ENCODE data around the gene ZNF319. TPM values are rescaled to one million over a fixed set of nuclear protein-coding genes. Genes with fewer than 3 reads are reported as not detected.

ZNF319 gene
- total RNA-seq (13.2 TPM), polyA plus RNA-seq (1 to 10 TPM; 2.6 to 7.2 (median 5.0) TPM)

- H3K4me3 ChIP-seq (ENCODE audit: low read depth, low read length), result peak within 1 kb of the TSS; percentile 77
- H3K4me1 Mint-ChIP-seq, result peaks cover 16 to 78% (median 39%) of the 10 kb centered on the region in 4 donors
- DNase-seq, result peak in 2 of 3 donors; percentile 28 to 42
Observed at GRCh38 chr16:57999971-58000705, at the start of gene ZNF319. Gene ZNF319 (minus strand): TSS chr16:58000672. CDS start chr16:57998265, 2,407 bp downstream.

GRCh38 chr16:58049232-58050185 is 49.0 kb upstream of the ZNF319 start:
- Mint-ChIP-seq H3K4me3 (no peak overlapping the region), H3K27ac (no peak overlapping the region), H3K4me1 (no peaks in the 10 kb centered on the region), H3K9me3 (no peaks in the 10 kb centered on the region), H3K27me3 (peaks cover 6% of the 10 kb centered on the region), H3K36me3 (no peaks in the 10 kb centered on the region)
- no peak overlapping the region for H3K4me3 ChIP-seq (ENCODE audit: low read depth, low read length)
- no peak overlapping the region for H3K27ac ChIP-seq (ENCODE audit: insufficient read depth, low read length, poor library complexity, severe bottlenecking)
- H3K9me3 ChIP-seq (ENCODE audit: control insufficient read depth in 2 of 2, low read length in 2 of 2), result no peaks in the 10 kb centered on the region
- ATAC-seq (ENCODE audit: low read depth in 2 of 2) (no peak), DNase-seq (no peak)
- H3K4me1 ChIP-seq (ENCODE audit: control insufficient read depth, insufficient read depth, low read length, poor library complexity, severe bottlenecking), result no peaks in the 10 kb centered on the region
- no peaks in the 10 kb centered on the region for H3K27me3 ChIP-seq (ENCODE audit: control insufficient read depth, insufficient read depth, low read length)
- H3K36me3 ChIP-seq (ENCODE audit: control insufficient read depth, insufficient read depth, low read length), result no peaks in the 10 kb centered on the region

More at GRCh38 chr16:57999971-58000705, at the start of gene ZNF319:
- peaks cover 9% of the 10 kb centered on the region for H3K36me3 Mint-ChIP-seq
- H3K4me1 ChIP-seq (ENCODE audit: control insufficient read depth, insufficient read depth, low read length, poor library complexity, severe bottlenecking), result peaks cover 54% of the 10 kb centered on the region
- no peaks in the 10 kb centered on the region for H3K9me3 ChIP-seq (ENCODE audit: control insufficient read depth in 2 of 2, low read length in 2 of 2)
- peak; percentile 6 to 12 for ATAC-seq (ENCODE audit: low read depth in 2 of 2)
- H3K9me3 Mint-ChIP-seq, result no peaks in the 10 kb centered on the region
- H3K27me3 ChIP-seq (ENCODE audit: control insufficient read depth, insufficient read depth, low read length), result no peaks in the 10 kb centered on the region
- peak within 1 kb of the TSS; percentile 91 to 98 (median 94) for H3K4me3 Mint-ChIP-seq
- no peaks in the 10 kb centered on the region for H3K27me3 Mint-ChIP-seq
- H3K27ac ChIP-seq (ENCODE audit: insufficient read depth, low read length, poor library complexity, severe bottlenecking), result peak within 1 kb of the TSS; percentile 85
- H3K36me3 ChIP-seq (ENCODE audit: control insufficient read depth, insufficient read depth, low read length), result peaks cover 24% of the 10 kb centered on the region
- H3K27ac Mint-ChIP-seq, result peak within 1 kb of the TSS; percentile 93 to 94 (median 93)

- Mint-ChIP-seq H3K27ac (no peak overlapping the region), H3K36me3 (no peaks in the 10 kb centered on the region), H3K4me1 (no peaks in the 10 kb centered on the region), H3K9me3 (no peaks in the 10 kb centered on the region), H3K4me3 (no peak overlapping the region), H3K27me3 (peaks cover 6% of the 10 kb centered on the region)
- no peaks in the 10 kb centered on the region for H3K27me3 ChIP-seq (ENCODE audit: control insufficient read depth, insufficient read depth, low read length)
- ATAC-seq (ENCODE audit: low read depth in 2 of 2) (no peak), DNase-seq (no peak)
- no peaks in the 10 kb centered on the region for H3K4me1 ChIP-seq (ENCODE audit: control insufficient read depth, insufficient read depth, low read length, poor library complexity, severe bottlenecking)
- H3K36me3 ChIP-seq (ENCODE audit: control insufficient read depth, insufficient read depth, low read length), result no peaks in the 10 kb centered on the region
- H3K27ac ChIP-seq (ENCODE audit: insufficient read depth, low read length, poor library complexity, severe bottlenecking), result no peak overlapping the region
- no peaks in the 10 kb centered on the region for H3K9me3 ChIP-seq (ENCODE audit: control insufficient read depth in 2 of 2, low read length in 2 of 2)
- no peak overlapping the region for H3K4me3 ChIP-seq (ENCODE audit: low read depth, low read length)
Observed at GRCh38 chr16:58048494-58049231, 48.2 kb upstream of the ZNF319 start.

- Mint-ChIP-seq H3K9me3 (no peaks in the 10 kb centered on the region), H3K27ac (no peak overlapping the region), H3K36me3 (no peaks in the 10 kb centered on the region), H3K4me3 (no peak overlapping the region), H3K4me1 (no peaks in the 10 kb centered on the region), H3K27me3 (peaks cover 6% of the 10 kb centered on the region)
- ATAC-seq (ENCODE audit: low read depth in 2 of 2) (no peak), DNase-seq (no peak)
- Histone ChIP-seq H3K36me3 (ENCODE audit: control insufficient read depth, insufficient read depth, low read length) (no peaks in the 10 kb centered on the region), H3K27me3 (ENCODE audit: control insufficient read depth, insufficient read depth, low read length) (no peaks in the 10 kb centered on the region), H3K9me3 (ENCODE audit: control insufficient read depth in 2 of 2, low read length in 2 of 2) (no peaks in the 10 kb centered on the region), H3K4me3 (ENCODE audit: low read depth, low read length) (no peak overlapping the region), H3K4me1 (ENCODE audit: control insufficient read depth, insufficient read depth, low read length, poor library complexity, severe bottlenecking) (no peaks in the 10 kb centered on the region), H3K27ac (ENCODE audit: insufficient read depth, low read length, poor library complexity, severe bottlenecking) (no peak overlapping the region)
Observed at GRCh38 chr16:58047557-58048348, 47.3 kb upstream of the ZNF319 start.

GRCh38 chr16:58046936-58047335 is 46.5 kb upstream of the ZNF319 start:
- Mint-ChIP-seq H3K36me3 (no peaks in the 10 kb centered on the region), H3K27me3 (peaks cover 6% of the 10 kb centered on the region), H3K9me3 (no peaks in the 10 kb centered on the region), H3K4me1 (no peaks in the 10 kb centered on the region), H3K27ac (no peak overlapping the region), H3K4me3 (no peak overlapping the region)
- DNase-seq, result no peak
- no peak overlapping the region for H3K4me3 ChIP-seq (ENCODE audit: low read depth, low read length)
- ATAC-seq (ENCODE audit: low read depth in 2 of 2), result no peak
- no peaks in the 10 kb centered on the region for H3K9me3 ChIP-seq (ENCODE audit: control insufficient read depth in 2 of 2, low read length in 2 of 2)
- no peaks in the 10 kb centered on the region for H3K27me3 ChIP-seq (ENCODE audit: control insufficient read depth, insufficient read depth, low read length)
- no peaks in the 10 kb centered on the region for H3K4me1 ChIP-seq (ENCODE audit: control insufficient read depth, insufficient read depth, low read length, poor library complexity, severe bottlenecking)
- H3K27ac ChIP-seq (ENCODE audit: insufficient read depth, low read length, poor library complexity, severe bottlenecking), result no peak overlapping the region
- no peaks in the 10 kb centered on the region for H3K36me3 ChIP-seq (ENCODE audit: control insufficient read depth, insufficient read depth, low read length)

GRCh38 chr16:58046054-58046881 is 45.8 kb upstream of the ZNF319 start:
- no peaks in the 10 kb centered on the region for H3K36me3 Mint-ChIP-seq
- H3K36me3 ChIP-seq (ENCODE audit: control insufficient read depth, insufficient read depth, low read length), result no peaks in the 10 kb centered on the region
- no peak overlapping the region for H3K4me3 ChIP-seq (ENCODE audit: low read depth, low read length)
- no peaks in the 10 kb centered on the region for H3K9me3 ChIP-seq (ENCODE audit: control insufficient read depth in 2 of 2, low read length in 2 of 2)
- peaks cover 6% of the 10 kb centered on the region for H3K27me3 Mint-ChIP-seq
- H3K27me3 ChIP-seq (ENCODE audit: control insufficient read depth, insufficient read depth, low read length), result no peaks in the 10 kb centered on the region
- H3K4me1 Mint-ChIP-seq, result no peaks in the 10 kb centered on the region
- no peak for DNase-seq
- H3K27ac Mint-ChIP-seq, result no peak overlapping the region
- H3K27ac ChIP-seq (ENCODE audit: insufficient read depth, low read length, poor library complexity, severe bottlenecking), result no peak overlapping the region
- H3K4me3 Mint-ChIP-seq, result no peak overlapping the region
- H3K9me3 Mint-ChIP-seq, result no peaks in the 10 kb centered on the region
- no peaks in the 10 kb centered on the region for H3K4me1 ChIP-seq (ENCODE audit: control insufficient read depth, insufficient read depth, low read length, poor library complexity, severe bottlenecking)
- no peak for ATAC-seq (ENCODE audit: low read depth in 2 of 2)

All from CD4-positive, CD25-positive, alpha-beta regulatory T cell (primary cell).